ENCODE results near the gene SPPL3.

Gene SPPL3

GRCh38 chr12:120725151-120725658, 179.0 kb downstream of the SPPL3 start:
- no peak overlapping the region for H3K27ac Mint-ChIP-seq

GRCh38 chr12:120724720-120725119, 179.4 kb downstream of the SPPL3 start:
- no peaks in the 10 kb centered on the region for H3K27me3 Mint-ChIP-seq
- peak overlapping the region; percentile 88 for H3K4me3 Mint-ChIP-seq
- no peak overlapping the region for H3K27ac Mint-ChIP-seq
- H3K4me1 Mint-ChIP-seq (ENCODE audit: low read depth): peaks cover 16% of the 10 kb centered on the region
- H3K9me3 Mint-ChIP-seq: no peaks in the 10 kb centered on the region
- peaks cover 43% of the 10 kb centered on the region for H3K36me3 Mint-ChIP-seq (ENCODE audit: low read depth)

More at GRCh38 chr12:120725151-120725658, 179.0 kb downstream of the SPPL3 start:
- no peaks in the 10 kb centered on the region for H3K27me3 Mint-ChIP-seq
- H3K4me1 Mint-ChIP-seq (ENCODE audit: low read depth): peaks cover 16% of the 10 kb centered on the region
- H3K4me3 Mint-ChIP-seq: peak overlapping the region; percentile 88
- peaks cover 42% of the 10 kb centered on the region for H3K36me3 Mint-ChIP-seq (ENCODE audit: low read depth)
- no peaks in the 10 kb centered on the region for H3K9me3 Mint-ChIP-seq

- Mint-ChIP-seq H3K4me1 (ENCODE audit: low read depth) (peaks cover 26% of the 10 kb centered on the region), H3K27ac (no peak overlapping the region), H3K4me3 (no peak overlapping the region), H3K36me3 (ENCODE audit: low read depth) (peaks cover 52% of the 10 kb centered on the region), H3K9me3 (no peaks in the 10 kb centered on the region), H3K27me3 (no peaks in the 10 kb centered on the region)
Observed at GRCh38 chr12:120722784-120723183, 181.4 kb downstream of the SPPL3 start.

- peaks cover 52% of the 10 kb centered on the region for H3K36me3 Mint-ChIP-seq (ENCODE audit: low read depth)
- H3K27ac Mint-ChIP-seq: no peak overlapping the region
- no peak overlapping the region for H3K4me3 Mint-ChIP-seq
- peaks cover 26% of the 10 kb centered on the region for H3K4me1 Mint-ChIP-seq (ENCODE audit: low read depth)
- no peaks in the 10 kb centered on the region for H3K27me3 Mint-ChIP-seq
- no peaks in the 10 kb centered on the region for H3K9me3 Mint-ChIP-seq
Observed at GRCh38 chr12:120721866-120722265, 182.3 kb downstream of the SPPL3 start.

GRCh38 chr12:120720987-120721801, 183.0 kb downstream of the SPPL3 start:
- Mint-ChIP-seq H3K4me1 (ENCODE audit: low read depth) (peaks cover 26% of the 10 kb centered on the region), H3K27ac (no peak overlapping the region), H3K9me3 (no peaks in the 10 kb centered on the region), H3K36me3 (ENCODE audit: low read depth) (peaks cover 58% of the 10 kb centered on the region), H3K27me3 (no peaks in the 10 kb centered on the region), H3K4me3 (no peak overlapping the region)

GRCh38 chr12:120720234-120720986, 183.7 kb downstream of the SPPL3 start:
- H3K4me3 Mint-ChIP-seq: no peak overlapping the region
- H3K27me3 Mint-ChIP-seq: no peaks in the 10 kb centered on the region
- no peak overlapping the region for H3K27ac Mint-ChIP-seq
- H3K36me3 Mint-ChIP-seq (ENCODE audit: low read depth): peaks cover 65% of the 10 kb centered on the region
- H3K4me1 Mint-ChIP-seq (ENCODE audit: low read depth): peaks cover 22% of the 10 kb centered on the region
- no peaks in the 10 kb centered on the region for H3K9me3 Mint-ChIP-seq

- H3K27me3 Mint-ChIP-seq: no peaks in the 10 kb centered on the region
- H3K27ac Mint-ChIP-seq: no peak overlapping the region
- peaks cover 15% of the 10 kb centered on the region for H3K4me1 Mint-ChIP-seq (ENCODE audit: low read depth)
- no peaks in the 10 kb centered on the region for H3K9me3 Mint-ChIP-seq
- peaks cover 71% of the 10 kb centered on the region for H3K36me3 Mint-ChIP-seq (ENCODE audit: low read depth)
- H3K4me3 Mint-ChIP-seq: no peak overlapping the region
Observed at GRCh38 chr12:120719496-120720233, 184.5 kb downstream of the SPPL3 start.

- no peaks in the 10 kb centered on the region for H3K9me3 Mint-ChIP-seq
- H3K27ac Mint-ChIP-seq: no peak overlapping the region
- peaks cover 74% of the 10 kb centered on the region for H3K36me3 Mint-ChIP-seq (ENCODE audit: low read depth)
- H3K4me3 Mint-ChIP-seq: no peak overlapping the region
- no peaks in the 10 kb centered on the region for H3K27me3 Mint-ChIP-seq
- peaks cover 13% of the 10 kb centered on the region for H3K4me1 Mint-ChIP-seq (ENCODE audit: low read depth)
Observed at GRCh38 chr12:120719072-120719471, 185.1 kb downstream of the SPPL3 start.

GRCh38 chr12:120718055-120718454, 186.1 kb downstream of the SPPL3 start:
- Mint-ChIP-seq H3K4me3 (no peak overlapping the region), H3K36me3 (ENCODE audit: low read depth) (peaks cover 75% of the 10 kb centered on the region), H3K27me3 (no peaks in the 10 kb centered on the region), H3K4me1 (ENCODE audit: low read depth) (peaks cover 23% of the 10 kb centered on the region), H3K27ac (no peak overlapping the region), H3K9me3 (no peaks in the 10 kb centered on the region)

- no peaks in the 10 kb centered on the region for H3K27me3 Mint-ChIP-seq
- H3K4me1 Mint-ChIP-seq (ENCODE audit: low read depth): peaks cover 43% of the 10 kb centered on the region
- H3K36me3 Mint-ChIP-seq (ENCODE audit: low read depth): peaks cover 42% of the 10 kb centered on the region
- H3K27ac Mint-ChIP-seq: no peak overlapping the region
- no peaks in the 10 kb centered on the region for H3K9me3 Mint-ChIP-seq
- peak overlapping the region; percentile 42 for H3K4me3 Mint-ChIP-seq
Observed at GRCh38 chr12:120713861-120714482, 190.2 kb downstream of the SPPL3 start.

GRCh38 chr12:120712610-120713009, 191.5 kb downstream of the SPPL3 start:
- Mint-ChIP-seq H3K27me3 (no peaks in the 10 kb centered on the region), H3K4me3 (no peak overlapping the region), H3K27ac (no peak overlapping the region), H3K9me3 (no peaks in the 10 kb centered on the region), H3K36me3 (ENCODE audit: low read depth) (peaks cover 33% of the 10 kb centered on the region), H3K4me1 (ENCODE audit: low read depth) (peaks cover 33% of the 10 kb centered on the region)

All from stimulated activated naive CD8-positive, alpha-beta T cell treated with anti-CD3 and anti-CD28 coated beads, Interleukin-15, Interleukin-2, amounts not matched to agents 100 ng/mL and 50 ng/mL, for 24 hours (primary cell).